HL-60 (cell line): ENCODE data around the gene ADAMTS15.

Experiments used
- DNase-seq, 2 experiments: peaks; one replicate each; pipeline ENCODE4 v3.0.0-alpha.2; 2010 to 2020; ENCODE audit warnings: low read depth in 1 of 2, low spot score in 1 of 2
- H3K27ac ChIP-seq: fragments of 250-450 bp; sonication (Bioruptor Pico); replicated peaks from 2 replicates; pipeline ENCODE4 v1.5.1; 2020; ENCODE audit warnings: mild to moderate bottlenecking, moderate library complexity
- H3K27me3 ChIP-seq: fragments of 250-450 bp; sonication (Bioruptor Pico); 2 replicates; pipeline ENCODE4 v1.5.1; 2021; ENCODE audit warnings: mild to moderate bottlenecking, moderate library complexity; ENCODE audit not compliant: insufficient read depth, poor library complexity, severe bottlenecking
- H3K4me3 ChIP-seq: replicated peaks from 2 replicates; pipeline ENCODE4 v1.5.1; 2011; ENCODE audit warnings: mild to moderate bottlenecking, control low read depth, low read length; ENCODE audit not compliant: insufficient read depth
- GABPA ChIP-seq: IDR thresholded peaks from 2 replicates; pipeline ENCODE4 v1.6.1; 2012; ENCODE audit warnings: low read depth
- POLR2AphosphoS5 ChIP-seq: IDR thresholded peaks from 2 replicates; pipeline ENCODE4 v1.6.1; 2012; ENCODE audit warnings: low read depth
- SPI1 ChIP-seq: IDR thresholded peaks from 2 replicates; pipeline ENCODE4 v1.6.1; 2012; ENCODE audit warnings: low read depth, mild to moderate bottlenecking, borderline replicate concordance
- TF ChIP-seq, protein P1 (sequence below): IDR thresholded peaks from 2 replicates; pipeline ENCODE4 v1.6.1; 2012; ENCODE audit warnings: low read depth; ENCODE audit not compliant: insufficient replicate concordance
- TF ChIP-seq, protein P2 (sequence below): IDR thresholded peaks from one replicate; pipeline ENCODE4 v1.5.1; 2011; ENCODE audit warnings: low read length, control low read depth, inconsistent platforms; ENCODE audit not compliant: insufficient read depth

Gene ADAMTS15

DNA sequence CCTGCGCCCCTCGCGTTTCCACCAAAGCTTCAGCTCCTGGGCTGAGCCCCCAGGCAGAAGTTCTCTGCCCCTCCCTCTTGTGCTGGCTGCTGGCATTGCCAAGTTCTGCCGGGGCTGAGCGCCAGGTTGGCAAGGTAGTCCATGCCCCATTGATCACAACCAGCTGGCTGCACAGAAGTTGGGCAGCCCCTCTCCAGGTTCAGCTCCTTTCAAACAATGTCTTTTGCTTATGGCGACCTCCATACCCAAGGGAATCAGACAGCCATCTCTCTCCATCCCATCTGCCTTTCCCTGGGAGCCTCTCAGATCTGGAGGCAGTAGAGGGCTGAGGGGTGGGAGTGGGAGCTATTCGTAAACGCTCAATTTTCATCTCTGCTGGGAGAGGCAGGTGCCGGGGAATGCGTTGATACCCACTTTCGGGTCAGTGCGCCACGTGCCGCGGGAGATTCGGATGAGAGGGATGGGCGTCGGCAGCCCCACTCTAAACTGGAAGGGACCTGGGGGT, 21.6 kb upstream of the ADAMTS15 start:
- peaks cover 45% of the 10 kb centered on the region for H3K27me3 ChIP-seq
- no peak for DNase-seq
- TF ChIP-seq GABPA = no peak
- no peak for TF ChIP-seq SPI1
- TF ChIP-seq, protein P1, sequence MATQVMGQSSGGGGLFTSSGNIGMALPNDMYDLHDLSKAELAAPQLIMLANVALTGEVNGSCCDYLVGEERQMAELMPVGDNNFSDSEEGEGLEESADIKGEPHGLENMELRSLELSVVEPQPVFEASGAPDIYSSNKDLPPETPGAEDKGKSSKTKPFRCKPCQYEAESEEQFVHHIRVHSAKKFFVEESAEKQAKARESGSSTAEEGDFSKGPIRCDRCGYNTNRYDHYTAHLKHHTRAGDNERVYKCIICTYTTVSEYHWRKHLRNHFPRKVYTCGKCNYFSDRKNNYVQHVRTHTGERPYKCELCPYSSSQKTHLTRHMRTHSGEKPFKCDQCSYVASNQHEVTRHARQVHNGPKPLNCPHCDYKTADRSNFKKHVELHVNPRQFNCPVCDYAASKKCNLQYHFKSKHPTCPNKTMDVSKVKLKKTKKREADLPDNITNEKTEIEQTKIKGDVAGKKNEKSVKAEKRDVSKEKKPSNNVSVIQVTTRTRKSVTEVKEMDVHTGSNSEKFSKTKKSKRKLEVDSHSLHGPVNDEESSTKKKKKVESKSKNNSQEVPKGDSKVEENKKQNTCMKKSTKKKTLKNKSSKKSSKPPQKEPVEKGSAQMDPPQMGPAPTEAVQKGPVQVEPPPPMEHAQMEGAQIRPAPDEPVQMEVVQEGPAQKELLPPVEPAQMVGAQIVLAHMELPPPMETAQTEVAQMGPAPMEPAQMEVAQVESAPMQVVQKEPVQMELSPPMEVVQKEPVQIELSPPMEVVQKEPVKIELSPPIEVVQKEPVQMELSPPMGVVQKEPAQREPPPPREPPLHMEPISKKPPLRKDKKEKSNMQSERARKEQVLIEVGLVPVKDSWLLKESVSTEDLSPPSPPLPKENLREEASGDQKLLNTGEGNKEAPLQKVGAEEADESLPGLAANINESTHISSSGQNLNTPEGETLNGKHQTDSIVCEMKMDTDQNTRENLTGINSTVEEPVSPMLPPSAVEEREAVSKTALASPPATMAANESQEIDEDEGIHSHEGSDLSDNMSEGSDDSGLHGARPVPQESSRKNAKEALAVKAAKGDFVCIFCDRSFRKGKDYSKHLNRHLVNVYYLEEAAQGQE = no peak
- TF ChIP-seq POLR2AphosphoS5 = no peak
- TF ChIP-seq, protein P2, sequence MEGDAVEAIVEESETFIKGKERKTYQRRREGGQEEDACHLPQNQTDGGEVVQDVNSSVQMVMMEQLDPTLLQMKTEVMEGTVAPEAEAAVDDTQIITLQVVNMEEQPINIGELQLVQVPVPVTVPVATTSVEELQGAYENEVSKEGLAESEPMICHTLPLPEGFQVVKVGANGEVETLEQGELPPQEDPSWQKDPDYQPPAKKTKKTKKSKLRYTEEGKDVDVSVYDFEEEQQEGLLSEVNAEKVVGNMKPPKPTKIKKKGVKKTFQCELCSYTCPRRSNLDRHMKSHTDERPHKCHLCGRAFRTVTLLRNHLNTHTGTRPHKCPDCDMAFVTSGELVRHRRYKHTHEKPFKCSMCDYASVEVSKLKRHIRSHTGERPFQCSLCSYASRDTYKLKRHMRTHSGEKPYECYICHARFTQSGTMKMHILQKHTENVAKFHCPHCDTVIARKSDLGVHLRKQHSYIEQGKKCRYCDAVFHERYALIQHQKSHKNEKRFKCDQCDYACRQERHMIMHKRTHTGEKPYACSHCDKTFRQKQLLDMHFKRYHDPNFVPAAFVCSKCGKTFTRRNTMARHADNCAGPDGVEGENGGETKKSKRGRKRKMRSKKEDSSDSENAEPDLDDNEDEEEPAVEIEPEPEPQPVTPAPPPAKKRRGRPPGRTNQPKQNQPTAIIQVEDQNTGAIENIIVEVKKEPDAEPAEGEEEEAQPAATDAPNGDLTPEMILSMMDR = no peak
- H3K27ac ChIP-seq = no peak overlapping the region
- no peak overlapping the region for H3K4me3 ChIP-seq

DNA sequence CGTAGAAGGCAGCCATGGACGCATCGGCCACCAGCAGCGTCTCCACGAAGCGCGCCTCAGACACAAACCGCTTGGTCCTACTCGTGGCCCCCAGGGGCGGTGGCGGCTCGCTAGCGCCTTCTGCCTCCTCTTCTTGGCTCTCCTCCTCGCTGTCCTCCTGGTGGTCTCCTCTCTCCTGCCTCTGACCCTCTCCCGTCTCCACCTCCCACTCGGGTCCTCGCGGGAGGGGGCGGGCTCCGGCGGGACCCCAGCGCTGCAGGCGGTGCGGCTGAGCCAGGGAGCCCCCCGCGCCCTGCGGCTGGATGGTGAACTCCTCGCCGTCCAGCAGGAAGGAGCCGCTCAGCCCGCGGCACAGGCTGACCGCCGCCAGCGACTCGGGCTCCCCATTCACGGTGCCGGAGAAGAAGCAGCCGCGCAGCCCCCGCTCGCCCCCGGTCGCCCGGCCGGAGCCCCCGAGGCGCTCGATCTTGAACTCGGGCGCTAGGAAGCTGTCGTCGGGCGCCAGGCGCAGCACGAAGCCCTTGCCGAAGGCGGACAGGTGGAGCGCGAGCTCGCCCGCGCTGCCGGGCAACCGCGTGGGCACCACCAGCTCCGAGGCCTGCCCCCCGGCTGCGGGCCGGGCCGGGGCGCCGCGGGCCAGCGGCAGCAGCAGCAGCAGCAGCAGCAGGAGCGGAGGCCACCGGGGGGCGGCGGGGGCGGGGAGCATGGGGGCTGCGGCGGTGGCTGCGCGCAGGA, 20.7 kb upstream of the ADAMTS15 start:
- TF ChIP-seq, protein P1 = no peak
- no peak for TF ChIP-seq GABPA
- no peak for TF ChIP-seq POLR2AphosphoS5
- no peak for TF ChIP-seq SPI1
- TF ChIP-seq, protein P2 = no peak
- H3K27ac ChIP-seq = no peak overlapping the region
- peaks cover 45% of the 10 kb centered on the region for H3K27me3 ChIP-seq
- no peak for DNase-seq
- H3K4me3 ChIP-seq = no peak overlapping the region

DNA sequence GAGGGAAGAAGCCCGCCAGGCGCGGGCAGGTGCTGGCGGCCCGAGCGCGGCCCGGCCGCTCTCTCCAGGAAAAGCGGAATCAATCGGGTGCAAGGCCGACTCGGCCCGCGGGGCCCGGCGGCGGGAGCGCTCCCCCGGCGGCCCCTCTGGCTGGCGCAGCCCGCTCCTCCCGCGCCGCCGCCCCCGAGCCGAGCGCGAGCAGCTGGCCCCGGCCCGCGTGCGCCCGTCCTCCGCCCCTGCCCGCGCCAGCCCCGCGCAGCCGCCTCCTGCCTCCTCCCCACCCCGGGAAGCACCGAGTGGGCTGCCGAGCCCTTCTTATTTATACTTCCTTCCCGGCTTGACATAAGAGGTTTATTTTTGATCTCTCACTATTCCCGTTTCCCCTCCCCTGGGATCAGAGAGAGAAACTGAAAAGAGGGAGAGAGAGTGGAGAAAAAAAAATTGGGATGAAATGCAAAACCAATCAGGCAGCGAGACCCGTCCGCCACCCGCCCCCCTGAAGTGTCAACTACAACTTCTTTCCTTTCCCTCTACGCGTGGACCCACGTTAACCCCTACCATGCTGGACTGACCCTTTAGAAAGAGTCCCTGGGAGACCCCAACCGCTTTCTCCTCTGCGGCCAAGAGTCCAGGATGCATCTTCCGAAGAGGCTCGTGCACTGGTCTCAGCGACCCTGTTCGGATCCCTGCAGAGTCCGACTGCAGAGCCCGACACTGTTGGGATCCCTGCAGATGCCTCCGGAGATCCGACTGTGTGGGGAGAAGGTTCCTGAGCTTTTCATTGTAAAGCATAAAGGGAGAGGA, 19.9 kb upstream of the ADAMTS15 start, which contains the start of gene ADAMTS8:
TSS of gene ADAMTS8 (minus strand) at position 294 of the 804 bp plus-strand sequence. CDS start 323 bp downstream, outside the sequence.
- TF ChIP-seq GABPA = no peak
- TF ChIP-seq, protein P1 = no peak
- TF ChIP-seq SPI1 = no peak
- TF ChIP-seq, protein P2 = no peak
- TF ChIP-seq POLR2AphosphoS5 = no peak
- Histone ChIP-seq H3K27me3 (peaks cover 42% of the 10 kb centered on the region), H3K27ac (no peak within 1 kb of the TSS), H3K4me3 (no peak within 1 kb of the TSS)
- no peak for DNase-seq
